Stimulated activated CD4-positive, alpha-beta T cell treated with anti-CD3 and anti-CD28 coated beads, TNF-alpha, amount 100 ng/mL, for 4 hours (primary cell): ENCODE data around the gene DENND1B.
"Not testable (repeated sequence)": the region's sequence is repeated elsewhere in the genome, so short reads cannot be mapped to it uniquely, and the experiment has no call there.

Experiments used
- DNase-seq, 3 experiments: peaks; one replicate each; pipeline ENCODE4 v3.0.0-alpha.2; 2020; ENCODE audit warnings: low read depth in 3 of 3

Gene DENND1B

DNA sequence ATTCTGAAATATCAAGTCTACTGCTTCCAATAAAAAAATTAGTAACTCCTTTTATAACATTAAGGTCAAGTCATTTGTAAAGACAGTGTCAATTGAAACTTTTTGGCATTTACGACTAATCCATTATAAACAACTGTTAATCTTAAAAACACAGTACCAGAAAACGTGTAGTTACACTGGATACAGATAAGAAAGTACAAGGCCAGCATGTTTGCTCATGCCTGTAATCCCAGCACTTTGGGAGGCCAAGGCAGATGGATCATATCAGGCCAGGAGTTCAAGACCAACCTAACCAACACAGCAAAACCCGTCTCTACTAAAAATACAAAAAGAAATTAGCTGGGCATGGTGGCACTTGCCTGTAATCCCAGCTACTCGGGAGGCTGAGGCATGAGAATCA, 29.4 kb downstream of the DENND1B start:
- no peak for DNase-seq

DNA sequence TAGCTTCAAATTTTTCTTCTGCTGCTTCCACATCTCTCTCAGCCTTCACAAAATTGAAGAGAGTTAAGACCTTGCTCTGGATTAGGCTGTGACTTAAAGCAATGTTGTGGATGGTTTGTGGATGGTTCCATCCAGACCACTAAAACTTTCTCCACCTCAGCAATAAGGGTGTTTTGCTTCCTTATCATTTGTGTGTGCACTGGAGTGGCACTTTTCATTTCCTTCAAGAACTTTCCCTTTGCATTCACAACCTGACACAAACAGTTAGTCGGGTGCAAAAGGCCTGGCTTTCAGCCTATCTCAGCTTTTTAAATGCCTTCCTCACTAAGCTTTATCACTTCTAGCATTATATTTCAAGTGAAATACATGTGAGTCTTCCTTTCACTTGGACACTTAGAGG, 30.3 kb downstream of the DENND1B start:
- no peak for DNase-seq

DNA sequence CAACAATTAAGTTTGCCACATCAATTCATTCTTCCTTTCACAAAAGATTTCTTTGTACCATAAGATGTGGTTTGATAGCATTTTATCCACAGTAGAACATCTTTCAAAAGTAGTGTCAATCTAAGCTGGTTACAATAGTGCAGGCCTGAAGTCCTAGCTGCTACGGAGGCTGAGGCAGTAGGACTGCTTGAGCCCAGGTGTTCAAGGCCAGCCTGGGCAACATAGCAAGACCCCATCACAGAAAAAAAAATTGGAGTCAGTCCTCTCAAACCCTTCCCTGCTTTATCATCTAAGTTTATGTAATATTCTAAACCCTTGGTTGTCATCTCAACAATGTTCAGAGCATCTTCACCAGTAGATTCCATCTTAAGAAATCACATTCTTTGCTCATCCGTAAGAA, 31.7 kb downstream of the DENND1B start:
- DNase-seq = no peak

DNA sequence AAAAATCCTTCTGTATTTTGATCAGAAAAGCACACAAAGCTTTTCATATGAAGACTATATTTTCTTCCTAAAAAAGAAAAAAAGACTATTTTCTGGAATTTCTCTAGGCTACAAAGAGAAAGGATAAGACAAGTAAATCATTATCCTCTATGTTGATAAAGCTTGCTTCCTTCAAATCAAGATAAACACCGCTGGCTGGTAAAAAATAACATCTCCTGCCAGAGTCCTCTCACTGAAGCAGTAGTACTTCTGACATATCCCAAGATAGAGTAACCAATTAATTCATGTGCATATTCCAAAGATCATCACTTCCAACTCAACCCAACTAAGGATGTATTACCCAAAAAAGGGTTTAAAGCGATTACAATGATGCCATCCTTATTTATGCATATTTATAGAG, 34.3 kb downstream of the DENND1B start:
- no peak for DNase-seq

DNA sequence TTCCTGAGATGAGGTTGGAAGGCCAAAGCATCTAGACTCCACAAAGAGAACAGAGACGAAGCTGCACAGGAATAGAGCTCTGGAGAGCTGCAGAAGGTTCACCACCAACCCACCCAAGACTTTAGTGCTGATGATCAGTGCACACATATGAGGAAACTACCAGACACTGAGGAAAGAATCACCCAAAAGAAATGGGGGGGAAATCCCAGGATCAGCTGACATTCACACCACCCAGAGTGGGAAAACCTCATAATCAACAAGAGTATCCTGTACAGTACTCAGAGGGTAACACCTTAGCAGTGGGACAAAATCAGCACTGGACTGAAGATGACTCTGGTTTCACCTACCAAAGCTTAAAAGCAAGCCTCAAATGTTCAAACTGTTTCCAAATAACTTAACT, 36.4 kb downstream of the DENND1B start:
- no peak for DNase-seq

DNA sequence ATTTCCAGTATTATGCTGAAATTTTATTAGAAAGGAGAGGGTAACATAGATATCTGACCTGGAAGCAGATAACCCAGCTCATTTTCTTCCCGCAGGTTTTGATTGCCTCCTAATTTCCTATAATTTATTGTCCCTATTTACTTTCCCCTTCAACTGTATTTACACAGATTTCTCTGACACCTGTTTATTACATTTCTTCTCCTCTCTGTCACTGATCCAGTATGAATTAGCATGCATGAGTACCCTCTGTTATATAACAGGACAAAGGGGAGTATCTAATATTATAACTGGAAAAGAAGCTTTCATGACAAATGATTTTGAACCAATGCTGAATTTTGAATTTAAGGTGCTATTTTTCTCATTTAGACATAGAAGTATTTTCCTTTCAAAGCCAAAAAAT, 37.4 kb downstream of the DENND1B start:
- no peak for DNase-seq

DNA sequence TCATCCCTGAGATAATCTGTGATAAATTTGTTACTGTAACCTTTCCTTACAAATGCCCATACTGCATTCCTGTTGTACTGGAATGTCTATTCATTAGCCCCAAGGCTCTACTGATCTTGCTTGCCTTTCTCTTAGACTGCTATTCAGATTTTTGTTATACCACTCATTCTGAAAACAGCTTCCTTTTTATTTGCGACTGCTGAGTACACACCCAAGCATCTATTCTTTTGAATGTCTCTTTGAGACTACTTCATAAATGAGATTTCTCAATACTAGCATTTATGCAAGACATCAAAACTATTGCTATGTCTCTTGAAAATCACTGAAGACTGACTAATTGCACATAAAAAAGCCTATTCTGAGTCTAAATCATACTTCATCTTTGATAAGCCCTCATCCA, 38.6 kb downstream of the DENND1B start:
- DNase-seq = no peak

DNA sequence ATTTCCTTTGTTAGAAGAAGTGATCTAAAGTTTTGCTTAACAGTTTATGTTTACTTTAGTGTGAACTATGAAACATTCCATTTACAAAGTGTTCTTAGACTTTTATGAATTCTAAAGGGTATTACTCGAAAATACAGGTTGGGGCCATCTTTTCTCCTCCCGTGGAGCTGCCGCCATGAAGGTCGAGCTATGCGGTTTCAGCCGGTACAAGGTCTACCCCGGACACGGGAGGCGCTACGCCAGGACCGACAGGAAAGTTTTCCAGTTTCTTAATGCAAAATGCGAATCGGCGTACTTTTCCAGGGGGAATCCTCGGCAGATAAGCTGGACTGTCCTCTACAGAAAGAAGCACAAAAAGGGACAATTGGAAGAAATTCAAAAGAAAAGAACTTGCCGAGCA, 39.8 kb downstream of the DENND1B start:
- no peak for DNase-seq

DNA sequence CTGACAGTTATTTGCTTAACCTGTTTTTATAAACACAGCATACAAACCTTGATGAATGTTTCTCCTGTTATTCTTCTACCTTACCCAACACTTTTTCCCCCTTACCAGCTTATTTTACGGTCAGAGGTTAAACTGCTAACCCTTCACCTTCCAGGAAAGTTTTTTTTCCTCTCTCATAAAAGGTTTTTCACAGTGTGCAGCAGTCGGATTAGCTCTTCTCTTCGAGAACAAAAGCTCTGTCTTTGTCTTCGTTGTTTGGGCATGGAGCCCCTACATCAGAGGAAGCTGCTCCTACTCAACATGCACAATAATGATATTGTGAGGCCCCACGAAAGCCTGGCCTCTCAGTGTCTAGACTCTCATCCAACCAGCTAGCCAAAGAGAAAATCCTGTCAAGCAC, 42.0 kb downstream of the DENND1B start:
- no peak for DNase-seq

DNA sequence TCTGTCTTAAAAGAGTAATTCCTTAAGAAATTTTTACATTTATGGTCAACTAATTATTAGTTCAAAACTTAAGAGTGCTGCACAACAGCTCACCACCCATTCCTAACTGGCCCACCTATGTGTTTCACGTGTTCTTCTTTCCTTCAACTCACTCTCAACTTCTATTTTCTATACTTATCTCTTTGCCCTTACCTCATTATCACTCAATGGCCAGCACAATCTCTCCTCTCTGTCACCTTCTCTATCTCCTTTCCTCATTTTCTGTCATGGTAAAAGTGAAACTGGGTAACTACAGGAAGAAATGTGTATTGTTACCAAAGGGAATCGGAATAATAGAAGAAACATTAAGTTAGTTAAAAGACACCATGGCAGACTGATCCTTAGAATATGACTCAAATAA, 43.1 kb downstream of the DENND1B start:
- no peak for DNase-seq

DNA sequence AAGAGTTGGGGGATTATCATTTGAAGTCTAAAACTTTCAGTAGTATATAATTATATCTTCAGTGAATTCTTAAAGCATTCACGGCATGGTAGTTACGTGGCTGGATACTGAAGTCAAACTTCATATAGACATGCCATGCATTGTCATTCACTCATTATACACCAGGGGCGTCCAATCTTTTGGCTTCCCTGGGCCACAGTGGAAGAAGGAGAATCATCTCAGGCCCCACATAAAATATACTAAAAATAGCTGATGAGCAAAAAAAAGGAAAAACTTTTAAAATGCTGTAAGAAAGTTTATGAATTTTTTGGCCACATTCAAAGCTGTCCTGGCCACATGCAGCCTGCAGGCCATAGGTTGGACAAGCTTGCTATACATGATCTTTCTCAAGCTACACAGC, 43.8 kb downstream of the DENND1B start:
- DNase-seq = no peak

DNA sequence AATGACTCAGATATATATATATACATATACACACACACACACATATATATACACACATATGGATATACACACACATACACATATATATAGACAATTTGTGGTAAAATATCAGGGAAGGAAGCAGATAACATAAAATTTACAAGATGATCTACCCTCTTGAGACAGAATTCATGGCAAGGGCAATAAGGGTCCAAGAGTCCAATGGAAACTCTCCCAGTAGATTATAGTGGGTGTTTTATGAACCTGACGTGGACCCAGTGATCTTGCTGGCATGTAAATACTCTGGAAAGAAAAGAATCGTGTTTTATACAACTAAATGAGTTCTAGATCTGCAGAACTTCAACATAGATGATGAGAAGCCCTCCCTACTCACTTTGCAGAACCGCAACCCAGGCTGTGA, 49.3 kb downstream of the DENND1B start:
- DNase-seq = no peak

DNA sequence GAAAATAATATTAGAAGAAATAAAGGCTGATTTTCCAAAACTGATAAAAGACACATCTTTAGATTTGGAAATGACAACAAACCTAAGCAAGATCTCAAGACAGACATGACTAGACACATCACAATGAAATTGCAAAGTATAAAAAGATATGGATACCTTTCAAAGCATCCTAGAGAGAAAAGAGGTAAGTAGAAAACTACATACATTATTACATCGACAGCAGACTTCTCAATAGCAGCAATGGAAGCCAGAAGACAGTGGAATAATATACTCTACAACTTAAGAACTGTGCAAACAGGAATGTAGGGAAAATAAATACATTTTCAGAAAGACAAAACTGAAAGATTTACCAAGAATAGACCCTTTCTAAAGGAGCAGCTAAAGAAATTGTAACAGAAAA, 50.2 kb downstream of the DENND1B start:
- DNase-seq = no peak

DNA sequence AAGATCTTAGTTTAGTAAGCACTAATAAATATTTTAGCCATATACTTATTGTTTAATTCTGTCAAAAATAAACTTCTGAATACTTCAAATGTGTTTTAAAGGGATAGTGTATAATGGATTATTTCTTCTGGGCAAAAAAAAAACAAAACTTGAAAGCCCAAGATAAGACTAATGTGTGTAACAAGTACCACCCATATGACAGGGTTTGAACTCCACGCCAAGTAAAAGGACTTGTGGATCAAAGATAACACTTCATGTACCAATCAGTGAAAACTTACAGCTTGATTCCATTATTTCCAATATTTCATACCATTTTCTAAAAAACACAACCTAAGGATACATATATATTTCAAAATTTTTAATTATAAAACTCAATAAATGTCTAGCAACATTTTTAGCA, 59.5 kb downstream of the DENND1B start:
- DNase-seq = no peak

DNA sequence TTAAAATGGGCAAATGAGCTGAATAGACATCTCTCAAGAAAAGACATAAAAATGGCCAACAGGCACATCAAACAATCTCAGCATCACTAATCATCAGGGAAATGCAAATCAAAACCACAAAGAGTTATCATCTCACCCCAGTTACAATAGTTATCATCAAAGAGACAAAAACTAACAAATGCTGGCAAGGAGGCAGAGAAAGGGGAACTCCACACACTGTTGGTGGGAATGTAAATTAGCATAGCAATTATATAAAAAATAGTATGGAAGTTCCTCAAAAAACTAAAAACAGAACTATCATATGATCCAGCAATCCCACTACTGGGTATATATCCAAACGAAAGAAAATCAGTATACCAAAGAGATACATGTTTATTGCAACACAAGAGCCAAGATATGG, 68.7 kb downstream of the DENND1B start:
- DNase-seq = no peak

DNA sequence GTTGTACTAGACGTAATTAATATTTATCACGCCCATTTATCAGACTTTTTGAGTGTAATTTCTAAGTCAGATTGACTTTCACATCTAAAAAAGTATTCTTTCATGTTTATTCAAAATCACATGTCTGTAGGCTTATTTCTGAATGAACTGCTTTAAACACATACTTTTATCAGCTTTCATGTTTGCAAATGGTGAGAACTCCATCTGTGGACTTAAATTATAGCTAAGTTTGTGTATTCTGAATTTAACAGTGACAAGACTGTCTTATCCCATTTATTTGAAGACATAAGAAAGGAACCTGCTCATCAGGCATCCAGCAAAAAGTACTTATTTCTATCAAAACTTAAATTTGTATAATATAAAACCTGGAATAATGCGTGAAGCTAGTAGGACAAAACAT, 69.3 kb downstream of the DENND1B start:
- no peak for DNase-seq

DNA sequence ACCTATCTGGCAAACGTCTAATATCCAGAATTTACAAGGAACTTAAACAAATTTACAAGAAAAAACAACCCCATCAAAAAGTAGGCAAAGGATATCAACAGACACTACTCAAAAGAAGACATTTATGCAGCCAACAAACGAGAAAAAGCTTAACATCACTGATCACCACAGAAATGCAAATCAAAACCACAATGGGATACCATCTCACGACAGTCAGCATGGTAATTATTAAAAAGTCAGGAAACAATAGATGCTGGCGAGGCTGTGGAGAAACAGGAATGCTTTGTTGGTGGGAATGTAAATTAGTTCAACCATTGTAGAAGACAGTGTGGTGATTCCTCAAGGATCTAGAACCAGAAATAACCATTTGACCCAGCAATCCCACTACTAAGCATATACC, 74.6 kb downstream of the DENND1B start:
- not testable (repeated sequence) for DNase-seq

DNA sequence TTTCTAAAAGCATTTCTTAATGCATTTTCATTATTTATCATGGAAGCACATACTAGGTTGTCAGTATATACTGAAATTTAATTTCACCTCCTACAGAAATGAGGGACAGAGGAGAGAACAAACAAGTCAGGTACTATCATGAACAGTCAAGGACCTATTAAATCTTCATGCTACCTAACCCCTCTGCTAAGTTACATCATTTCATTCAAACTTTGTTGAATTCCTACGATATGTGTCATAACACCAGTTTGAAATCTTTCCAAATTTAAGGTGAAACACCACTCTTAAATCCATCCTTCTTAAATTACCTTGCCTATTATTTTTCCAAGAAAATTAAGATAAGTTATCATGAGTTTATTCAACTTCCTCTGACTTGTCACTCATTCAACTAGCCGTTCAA, 78.9 kb downstream of the DENND1B start:
- DNase-seq = no peak

DNA sequence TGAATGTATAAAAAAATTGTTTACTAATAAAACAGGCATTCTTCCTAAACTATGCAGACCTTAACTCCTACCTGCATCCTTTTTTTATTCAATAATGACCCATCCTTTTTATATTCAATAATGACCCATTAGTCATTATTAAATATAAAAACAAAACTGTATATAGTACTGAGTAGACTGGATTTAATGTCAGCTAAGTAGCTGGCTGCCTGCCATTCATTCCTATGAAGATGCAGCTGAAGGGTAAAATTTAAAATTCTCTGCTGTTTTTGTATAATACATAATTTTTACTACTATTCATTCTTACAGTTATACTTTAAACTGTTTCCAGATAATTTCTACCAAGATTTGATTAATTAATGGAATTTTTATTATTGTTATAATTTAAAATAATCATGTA, 79.3 kb downstream of the DENND1B start:
- no peak for DNase-seq

DNA sequence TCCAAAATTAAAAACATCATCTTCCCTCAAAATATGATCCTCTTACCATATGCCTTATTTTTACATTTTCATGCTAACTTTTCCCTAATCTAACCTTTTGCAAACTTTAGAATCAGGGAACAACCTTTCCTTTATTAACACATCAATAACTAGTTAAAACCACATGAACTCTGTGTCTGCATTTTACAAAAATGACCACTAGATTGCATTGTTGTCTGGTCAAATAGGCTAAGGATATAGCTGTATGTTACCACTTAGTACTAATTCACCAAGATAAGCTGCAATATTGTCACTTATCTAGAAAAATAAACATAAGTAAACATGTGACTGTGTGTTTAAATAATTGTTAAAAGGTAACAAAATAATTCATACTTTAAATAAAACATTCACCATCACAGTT, 82.3 kb downstream of the DENND1B start:
- DNase-seq = no peak

DNA sequence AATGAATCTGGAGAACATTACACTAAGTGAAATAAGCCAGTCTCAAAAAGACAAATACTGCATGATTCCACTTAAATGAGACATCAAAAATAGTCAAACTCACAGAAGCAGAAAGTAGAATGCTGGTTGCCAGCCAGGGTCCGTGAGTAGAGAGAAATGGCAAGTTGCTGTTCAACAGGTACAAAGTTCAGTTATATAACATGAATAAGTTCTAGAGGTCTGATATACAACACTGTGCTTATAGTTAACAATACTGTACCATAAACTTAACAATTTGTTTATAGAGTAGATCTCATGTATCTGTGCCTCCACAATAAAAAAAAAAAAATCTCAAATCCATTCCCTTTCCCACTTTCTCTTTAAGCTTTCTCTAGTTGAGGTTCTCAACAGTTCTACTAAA, 83.5 kb downstream of the DENND1B start:
- DNase-seq = no peak

DNA sequence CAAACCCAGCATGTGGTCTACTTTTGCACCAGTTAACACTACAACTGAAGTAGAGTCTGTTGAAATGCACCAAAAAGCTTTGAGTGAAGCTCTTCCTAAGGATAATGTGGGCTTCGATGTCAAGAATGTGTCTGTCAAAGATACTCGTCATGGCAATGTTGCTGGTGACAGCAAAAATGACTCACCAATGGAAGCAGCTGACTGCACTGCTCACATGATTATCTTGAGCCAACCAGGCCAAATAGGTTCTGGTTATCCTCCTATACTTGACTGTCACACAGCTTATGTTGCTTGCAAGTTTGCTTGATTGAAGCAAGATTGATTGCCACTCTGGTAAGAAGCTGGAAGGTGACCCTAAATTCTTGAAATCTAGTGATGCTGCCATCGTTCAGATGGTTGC, 85.2 kb downstream of the DENND1B start:
- no peak for DNase-seq

DNA sequence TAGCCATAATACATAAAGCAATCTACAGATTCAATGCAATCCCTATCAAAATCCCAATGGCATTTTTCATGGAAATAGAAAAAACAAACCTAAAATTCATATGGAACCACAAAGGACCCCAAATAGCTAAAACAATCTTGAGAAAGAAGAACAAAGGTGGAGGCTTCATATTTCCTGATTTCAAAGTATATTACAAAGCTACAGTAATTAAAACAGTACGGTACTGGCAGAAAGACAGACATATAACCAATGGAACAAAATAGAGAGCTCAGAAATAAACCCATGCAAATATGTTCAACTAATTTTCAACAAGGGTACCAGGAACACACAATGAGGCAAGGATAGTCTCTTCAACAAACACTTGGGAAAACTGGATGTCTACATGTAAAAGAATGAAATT, 87.0 kb downstream of the DENND1B start:
- DNase-seq = no peak

DNA sequence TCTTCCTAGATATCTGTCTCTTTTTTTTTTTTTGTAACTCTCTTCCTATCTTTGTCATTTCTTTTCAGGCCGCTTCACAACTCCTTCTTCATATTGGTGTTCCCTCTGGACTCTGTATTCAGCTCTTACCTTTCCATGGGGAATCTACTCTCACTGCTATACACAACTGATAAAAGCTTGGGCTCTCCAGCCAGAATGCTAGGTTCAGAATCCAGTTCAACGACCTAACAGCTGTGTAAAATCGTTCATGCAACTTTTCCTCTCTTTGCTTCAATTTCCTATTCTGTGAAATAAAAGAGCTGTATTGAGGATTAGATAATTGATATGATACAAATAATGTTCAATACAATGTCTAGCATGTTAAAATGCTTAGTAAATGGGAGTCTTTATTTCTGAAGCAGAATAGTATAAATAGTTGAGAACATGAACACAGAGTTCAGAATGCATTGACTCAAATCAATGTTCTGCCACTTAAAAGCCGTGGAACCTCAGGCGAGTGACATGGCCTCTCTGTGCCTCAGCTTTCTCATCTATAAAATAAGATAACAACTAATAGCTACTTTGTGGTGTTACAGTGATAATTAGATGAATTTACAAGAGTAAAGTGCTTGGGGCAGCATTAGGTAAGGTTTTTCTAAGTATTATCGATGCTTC, 88.5 kb downstream of the DENND1B start:
- DNase-seq = no peak

DNA sequence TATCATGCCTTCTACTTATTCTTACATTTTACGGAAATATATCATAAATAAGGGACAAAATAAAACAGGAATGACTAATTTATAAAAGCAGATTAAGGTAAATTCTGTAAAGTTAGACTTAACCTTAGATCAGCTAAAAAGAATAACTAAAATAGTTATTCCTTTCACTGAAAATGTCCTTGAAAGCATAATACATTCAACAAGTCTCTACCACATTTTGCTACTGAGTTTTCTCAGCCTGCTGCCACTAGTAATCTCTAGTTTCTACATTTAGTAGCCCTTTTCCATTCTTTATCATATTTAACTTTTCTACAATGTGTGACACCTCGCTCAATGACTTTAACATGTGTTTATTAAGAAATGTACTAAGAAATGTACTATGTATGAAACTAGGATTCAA, 89.0 kb downstream of the DENND1B start:
- DNase-seq = no peak
